HG03460 (cell line): ENCODE data around the gene EVC2.

Source experiments
- ATAC-seq: cut with Tn5 transposase; IDR thresholded peaks from one replicate; pipeline ENCODE4 v1.9.1; 2021; ENCODE audit not compliant: unreplicated experiment

The EVC2 gene

GRCh38 chr4:5686338-5686737 is 22.0 kb downstream of the EVC2 start:
- ATAC-seq, result no peak

DNA sequence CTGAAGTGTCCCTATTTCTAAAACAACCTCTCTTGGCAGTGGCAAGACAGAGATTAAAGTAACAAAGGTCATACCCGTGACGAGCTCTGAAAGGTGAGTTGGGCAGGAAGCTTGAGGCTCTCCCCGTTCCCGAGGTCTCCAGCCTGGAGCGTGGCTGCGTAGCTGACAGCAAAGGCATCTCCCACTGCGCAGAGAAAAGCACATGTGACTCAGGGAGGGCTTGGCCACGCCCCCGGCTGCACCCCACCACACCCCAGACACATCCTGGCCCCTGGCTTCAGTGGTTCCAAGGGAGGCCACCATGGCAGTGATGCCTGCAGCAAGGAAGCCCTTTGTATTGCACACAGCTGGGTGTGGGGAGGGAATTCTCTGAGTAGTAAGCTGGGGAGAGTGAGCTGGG is 23.1 kb downstream of the EVC2 start:
- ATAC-seq, result no peak

DNA sequence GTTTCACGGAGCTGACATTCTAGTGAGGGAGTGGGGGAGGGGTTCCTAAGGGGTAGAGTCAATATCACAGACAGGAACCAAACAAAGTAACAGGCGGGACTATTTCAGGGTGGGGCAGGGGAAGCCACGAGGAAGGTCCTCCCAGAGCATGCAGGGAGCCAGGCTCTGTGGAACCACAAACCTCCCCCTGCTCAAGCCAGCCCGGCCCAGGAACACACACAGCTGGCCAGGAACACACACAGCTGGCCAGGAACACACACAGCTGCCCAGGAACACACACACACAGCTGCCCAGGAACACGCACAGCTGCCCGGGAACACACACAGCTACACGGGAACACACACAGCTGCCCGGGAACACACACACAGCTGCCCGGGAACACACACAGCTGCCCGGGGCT is 24.8 kb downstream of the EVC2 start:
- no peak for ATAC-seq

DNA sequence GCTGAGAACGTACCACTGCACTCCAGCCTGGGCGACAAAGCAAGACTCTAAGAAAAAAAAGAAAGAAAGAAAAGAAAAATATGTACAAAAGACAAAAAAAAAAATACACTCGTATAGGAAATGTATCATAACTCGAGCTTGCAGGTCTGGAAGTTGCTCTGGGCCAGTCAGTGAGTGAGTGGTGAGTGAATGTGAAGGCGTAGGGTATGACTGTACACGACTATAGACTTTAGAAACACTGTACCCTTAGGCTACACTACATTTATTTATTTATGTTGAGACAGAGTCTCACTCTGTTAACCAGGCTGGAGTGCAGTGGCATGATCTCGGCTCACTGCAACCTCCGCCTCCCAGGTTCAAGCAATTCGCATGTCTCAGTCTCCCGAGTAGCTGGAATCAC is 29.4 kb downstream of the EVC2 start:
- no peak for ATAC-seq

DNA sequence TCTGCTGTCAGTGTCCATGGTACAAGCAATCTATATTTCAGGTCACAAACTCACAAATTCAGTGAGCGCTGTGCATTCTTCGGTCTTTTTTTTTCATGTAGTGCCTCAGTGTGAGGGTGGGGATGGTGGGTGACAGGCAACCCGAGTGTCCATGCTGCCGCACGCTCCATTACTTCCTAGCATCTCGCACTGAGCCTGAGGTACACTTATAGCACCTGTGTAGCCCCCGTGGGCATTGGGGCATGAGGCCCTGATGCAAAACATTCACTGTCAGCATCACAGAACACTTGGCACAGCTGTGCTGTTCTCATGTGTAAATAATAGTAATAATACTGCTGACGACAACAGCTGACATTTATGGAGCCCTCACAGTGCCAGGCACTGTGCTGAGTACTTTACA is 31.6 kb downstream of the EVC2 start:
- no peak for ATAC-seq

GRCh38 chr4:5666741-5667140 is 41.6 kb downstream of the EVC2 start:
- ATAC-seq, result no peak

GRCh38 chr4:5664778-5665177 is 43.6 kb downstream of the EVC2 start:
- no peak for ATAC-seq

DNA sequence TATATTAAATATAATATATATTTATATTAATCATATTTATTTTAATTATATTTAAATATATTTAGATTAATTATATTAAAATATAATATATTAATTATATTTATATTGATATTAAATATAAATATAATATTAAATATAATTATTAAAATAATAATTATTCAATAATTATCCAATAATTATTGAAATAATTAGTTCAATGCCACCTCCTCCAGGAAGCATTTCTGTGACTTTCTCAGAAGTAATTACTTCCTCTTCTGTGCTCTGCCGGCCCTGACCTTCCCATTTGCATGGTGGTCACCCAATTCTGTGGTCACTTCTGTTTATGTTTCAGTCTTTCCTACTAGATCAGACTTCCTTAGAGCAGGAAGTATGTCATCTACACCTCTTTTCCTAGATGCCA is 45.8 kb downstream of the EVC2 start:
- ATAC-seq, result no peak

GRCh38 chr4:5661237-5661636 is 47.1 kb downstream of the EVC2 start:
- ATAC-seq, result no peak

DNA sequence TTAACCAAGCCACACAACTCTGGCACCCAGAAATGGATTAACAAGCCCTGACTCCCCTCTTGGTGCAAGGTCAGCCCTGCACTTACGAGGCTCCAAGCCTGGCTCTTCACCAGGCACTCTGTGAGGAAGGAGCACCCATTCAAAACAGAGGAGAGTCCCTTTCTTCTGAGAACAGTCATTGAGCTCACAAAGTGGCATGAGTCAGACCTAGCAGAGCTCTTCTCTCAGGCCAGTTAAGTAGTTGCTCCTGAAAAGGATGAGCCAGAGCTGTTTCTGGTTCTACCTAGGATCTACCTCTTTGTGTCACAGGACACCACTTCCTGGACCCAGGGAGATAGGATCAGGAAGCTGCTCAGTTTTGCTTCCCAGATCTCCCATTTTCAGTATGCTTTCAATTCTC is 48.2 kb downstream of the EVC2 start:
- no peak for ATAC-seq

DNA sequence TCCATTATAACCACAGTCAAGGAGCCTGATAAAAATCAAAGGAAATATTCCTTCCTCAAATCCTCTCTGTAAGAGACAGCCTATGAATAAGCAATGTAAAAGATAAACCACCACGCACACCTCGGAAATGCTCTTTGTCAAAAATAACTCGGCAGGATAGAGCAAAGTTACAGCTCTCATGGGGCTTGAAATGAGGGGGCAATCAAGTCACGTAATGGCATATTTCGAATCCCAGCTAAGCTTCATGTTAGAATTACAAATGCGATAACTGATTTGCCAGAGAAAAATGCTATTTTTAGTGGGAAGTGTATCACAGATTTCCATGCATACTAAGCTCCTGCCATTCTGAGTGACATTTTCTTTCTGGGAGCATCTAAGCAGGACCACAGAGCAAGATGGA is 49.4 kb downstream of the EVC2 start:
- ATAC-seq, result no peak

GRCh38 chr4:5656415-5656814 is 51.9 kb downstream of the EVC2 start:
- ATAC-seq, result no peak

- ATAC-seq, result no peak
Observed at GRCh38 chr4:5654791-5655190, 53.6 kb downstream of the EVC2 start.

GRCh38 chr4:5651089-5651488 is 57.3 kb downstream of the EVC2 start:
- ATAC-seq, result no peak

DNA sequence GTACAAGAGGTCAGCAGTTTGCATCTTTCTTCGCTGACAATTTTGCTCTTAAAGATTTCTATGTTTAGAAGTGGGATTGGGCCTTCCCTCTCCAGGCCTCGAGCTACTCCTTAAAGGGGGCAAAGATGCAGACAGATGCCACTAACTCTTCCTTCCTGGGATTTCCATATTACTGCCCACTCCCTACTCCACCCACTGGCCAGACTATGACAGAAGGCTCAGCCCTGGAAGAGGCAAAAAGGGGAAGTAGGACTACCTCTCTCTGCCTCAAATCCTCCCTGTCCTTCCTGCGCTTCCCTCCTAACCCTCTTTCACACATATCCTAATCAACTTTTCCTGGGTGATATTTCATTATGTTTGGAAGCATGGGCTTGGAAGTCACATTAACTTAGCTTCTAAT is 58.3 kb downstream of the EVC2 start:
- ATAC-seq, result no peak

DNA sequence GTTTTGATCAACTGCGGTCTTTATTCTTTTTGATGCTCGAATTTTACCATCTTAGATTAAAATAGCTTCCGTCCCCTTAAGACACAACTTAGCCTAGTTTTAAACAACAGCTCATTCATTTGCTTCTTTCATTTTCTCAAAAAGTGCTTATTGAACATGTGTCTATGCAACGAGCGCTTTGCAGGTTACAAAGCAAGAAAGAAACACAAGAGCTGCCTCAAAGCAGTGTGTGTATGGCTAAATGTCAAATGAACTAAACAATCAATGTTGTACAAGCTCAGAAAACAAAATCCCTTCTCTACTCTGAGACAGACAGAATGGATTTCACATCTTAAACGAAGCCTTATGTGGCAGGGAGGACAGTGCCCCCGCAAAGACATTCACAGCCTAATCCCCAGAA is 61.0 kb downstream of the EVC2 start:
- ATAC-seq, result no peak

- no peak for ATAC-seq
Observed at GRCh38 chr4:5640096-5640495, 68.3 kb downstream of the EVC2 start.

DNA sequence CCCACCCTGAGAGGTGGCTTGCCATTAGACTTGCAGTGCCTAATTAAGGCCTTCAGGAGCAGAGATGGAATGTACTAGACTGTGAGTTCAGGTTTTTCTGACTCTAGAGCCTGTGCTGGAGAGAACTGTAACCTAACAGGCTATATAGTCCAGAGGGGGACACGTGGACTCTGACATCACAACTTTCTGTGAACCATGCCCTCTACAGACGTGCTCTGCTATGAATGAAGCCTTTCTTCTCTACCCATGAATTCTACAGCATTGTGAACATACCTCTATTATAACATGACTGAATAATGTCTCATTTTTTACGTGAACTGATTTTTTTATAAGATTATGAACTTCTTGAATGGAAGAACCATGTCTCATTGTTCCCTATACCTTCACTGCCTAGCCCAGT is 68.8 kb downstream of the EVC2 start:
- ATAC-seq, result no peak

- ATAC-seq, result no peak
Observed at GRCh38 chr4:5638976-5639375, 69.4 kb downstream of the EVC2 start.

DNA sequence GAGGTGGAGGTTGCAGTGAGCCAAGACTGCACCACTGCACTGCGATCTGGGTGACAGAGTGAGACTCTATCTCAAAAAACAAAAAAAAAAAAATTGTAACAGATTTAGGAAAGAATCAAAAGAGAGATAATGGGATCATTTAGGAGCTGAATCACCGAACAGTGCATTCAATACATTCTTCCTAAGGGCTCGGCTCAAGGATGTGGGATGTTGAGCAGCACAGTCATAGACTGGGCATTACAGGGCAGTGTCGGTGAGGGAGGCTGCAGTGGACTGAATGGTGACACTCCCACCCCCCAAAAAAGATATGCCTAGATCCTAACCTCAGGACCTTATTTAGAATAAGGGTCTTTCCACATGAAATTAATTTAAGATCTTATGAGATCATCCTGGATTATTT is 70.0 kb downstream of the EVC2 start:
- no peak for ATAC-seq

GRCh38 chr4:5636766-5637670 is 71.3 kb downstream of the EVC2 start:
- ATAC-seq, result no peak

- ATAC-seq, result no peak
Observed at GRCh38 chr4:5635826-5636195, 72.5 kb downstream of the EVC2 start.

- ATAC-seq, result no peak
Observed at GRCh38 chr4:5632571-5632970, 75.8 kb downstream of the EVC2 start.
